Hypothalamus (tissue), 51 donors: ENCODE measurements around the gene COL4A6.

ENCODE experiments used
- DNase-seq, 51 donors: peaks; one replicate each; lab custom pipeline; 2025; lab: John Stamatoyannopoulos, UW

COL4A6 gene

DNA sequence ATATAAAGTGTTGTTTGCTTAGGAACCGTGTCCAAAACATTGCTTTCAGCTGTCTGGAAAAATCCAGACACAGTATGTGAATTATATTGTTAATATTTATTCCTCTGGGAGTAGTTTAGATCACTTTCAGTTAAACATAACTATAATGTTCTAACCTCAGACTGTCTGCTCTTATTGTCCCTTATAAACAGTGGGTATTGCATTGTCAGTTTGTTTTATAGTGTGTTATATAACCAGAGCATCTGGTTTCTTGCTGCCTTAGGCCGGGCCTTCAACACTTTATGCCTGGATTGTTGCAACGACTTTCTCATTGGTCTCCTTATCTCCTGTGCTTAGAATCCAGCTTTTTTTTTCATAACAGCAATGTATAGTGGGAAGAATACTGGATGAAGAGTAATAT lies 320.2 kb downstream of the COL4A6 start:
- no peak for DNase-seq

- DNase-seq: no peak
Observed at GRCh38 chrX:108114541-108114940, 323.7 kb downstream of the COL4A6 start.
